GM19395 (cell line): Measurements from ENCODE around the gene ZNF77.
"Not testable (repeated sequence)": the region's sequence is repeated elsewhere in the genome, so short reads cannot be mapped to it uniquely, and the experiment has no call there.

Experiments
- ATAC-seq: cut with Tn5 transposase; IDR thresholded peaks from one replicate; pipeline ENCODE4 v1.9.1; 2021; ENCODE audit warnings: mild to moderate bottlenecking, moderate library complexity; ENCODE audit not compliant: unreplicated experiment

The ZNF77 gene

GRCh38 chr19:2923510-2923909, 21.3 kb downstream of the ZNF77 start:
- no peak for ATAC-seq

GRCh38 chr19:2922987-2923386, 21.8 kb downstream of the ZNF77 start:
- ATAC-seq, result no peak

- ATAC-seq, result no peak
Observed at GRCh38 chr19:2917275-2918184, 27.2 kb downstream of the ZNF77 start.

- ATAC-seq, result no peak
Observed at GRCh38 chr19:2912306-2912705, 32.5 kb downstream of the ZNF77 start.

- ATAC-seq, result no peak
Observed at GRCh38 chr19:2906631-2907195, 38.1 kb downstream of the ZNF77 start.

GRCh38 chr19:2905918-2906519, 38.8 kb downstream of the ZNF77 start:
- no peak for ATAC-seq

- ATAC-seq, result not testable (repeated sequence)
Observed at GRCh38 chr19:2903326-2903725, 41.4 kb downstream of the ZNF77 start.

- no peak for ATAC-seq
Observed at GRCh38 chr19:2902590-2903218, 42.1 kb downstream of the ZNF77 start.

GRCh38 chr19:2900296-2901252, 44.2 kb downstream of the ZNF77 start, which contains the start of gene ZNF57:
TSS of gene ZNF57 (plus strand) at chr19:2900928. CDS start at chr19:2901046, 118 bp downstream.
- peak; percentile 95 for ATAC-seq

- no peak for ATAC-seq
Observed at GRCh38 chr19:2896694-2897093, 48.1 kb downstream of the ZNF77 start.

GRCh38 chr19:2890531-2890930, 54.2 kb downstream of the ZNF77 start:
- ATAC-seq, result not testable (repeated sequence)

- ATAC-seq, result no peak
Observed at GRCh38 chr19:2888731-2889224, 56.0 kb downstream of the ZNF77 start.

GRCh38 chr19:2887391-2887914, 57.3 kb downstream of the ZNF77 start:
- no peak for ATAC-seq

GRCh38 chr19:2885736-2886135, 59.0 kb downstream of the ZNF77 start:
- no peak for ATAC-seq

- no peak for ATAC-seq
Observed at GRCh38 chr19:2883686-2884439, 60.9 kb downstream of the ZNF77 start.
